Upper lobe of right lung (tissue), 1 donor: ENCODE measurements around the gene SMC6. TPM values are rescaled to one million over a fixed set of nuclear protein-coding genes. Genes with fewer than 3 reads are reported as not detected.

Experiments used
- ATAC-seq: fragments of 200-7000 bp; cut with Tn5 transposase; one replicate; pipeline ENCODE4 v1.9.1; 2020; ENCODE audit warnings: mild to moderate bottlenecking, moderate library complexity
- DNase-seq: peaks from one replicate; pipeline ENCODE4 v3.0.0-alpha.2; 2020
- H3K27ac ChIP-seq: fragments of 200-600 bp; one replicate; pipeline ENCODE4 v1.8.0; 2022
- H3K27me3 ChIP-seq: fragments of 200-600 bp; one replicate; pipeline ENCODE4 v1.8.0; 2022; ENCODE audit warnings: mild to moderate bottlenecking
- H3K36me3 ChIP-seq: fragments of 200-600 bp; one replicate; pipeline ENCODE4 v1.8.0; 2022
- H3K4me1 ChIP-seq: fragments of 200-600 bp; one replicate; pipeline ENCODE4 v1.8.0; 2022
- H3K4me3 ChIP-seq: fragments of 200-600 bp; one replicate; pipeline ENCODE4 v1.8.0; 2022; ENCODE audit warnings: mild to moderate bottlenecking
- H3K9me3 ChIP-seq: fragments of 200-600 bp; one replicate; pipeline ENCODE4 v1.8.0; 2022
- intact Hi-C: fragments of 100-400 bp; cut with DNase I; formaldehyde crosslinking; loops from one replicate; pipeline ENCODE4 v1.11.0; 2022
- total RNA-seq: library from RNA; stranded (reverse); fragmentation: NEBNext Ultra II Directional; extraction: Animal tissue kit (Norgen Biotek cat#: 25700); gene quantifications from one replicate; pipeline ENCODE4 v1.2.1, GENCODE V29; 2021
- TF ChIP-seq, protein P1 (sequence below): fragments of 200-600 bp; IDR thresholded peaks from one replicate; pipeline ENCODE4 v1.8.0; 2022; ENCODE audit warnings: antibody characterized with exemption
- donor health status: DM: no; HTN: yes; CAD: no; lungs with severe emphysema.

The SMC6 gene
- total RNA-seq, 1 donor from 2014 or later: 16.0 TPM

DNA sequence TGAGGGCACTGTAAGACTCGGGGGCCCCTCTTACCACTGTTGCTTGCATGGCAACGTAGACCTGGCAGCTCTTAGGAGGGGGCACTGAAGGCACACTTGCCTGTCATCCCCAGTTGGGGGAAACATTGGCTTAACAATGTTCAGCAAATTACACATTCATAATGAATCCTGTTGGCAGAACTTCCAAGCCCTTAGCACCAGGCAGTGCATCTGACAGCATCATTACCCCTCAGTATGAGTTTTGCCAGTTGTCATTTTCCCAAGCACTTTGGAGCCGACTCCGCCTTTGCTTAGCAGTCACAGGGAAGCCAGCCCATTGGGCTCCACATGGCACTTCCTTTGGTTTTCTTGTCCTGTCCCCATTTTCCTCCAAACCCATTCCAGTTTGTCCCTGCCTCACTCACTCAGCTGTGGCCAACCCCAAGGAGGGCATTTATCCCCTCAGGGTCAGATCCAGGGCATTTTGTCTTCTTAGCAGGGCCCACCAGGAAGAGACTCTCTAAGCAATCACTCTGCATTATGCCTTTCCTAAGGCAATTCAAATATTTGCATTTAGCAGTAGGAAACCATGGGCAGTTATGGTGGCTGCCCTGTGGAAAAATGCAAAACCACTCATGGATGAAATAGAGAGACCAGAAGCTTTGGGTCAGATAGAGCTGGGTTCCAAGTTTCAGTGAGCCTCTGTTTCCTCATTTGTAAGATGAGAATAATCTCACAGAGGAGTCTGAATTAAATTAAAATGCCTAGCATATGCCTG is 139.3 kb downstream of the SMC6 start:
- Histone ChIP-seq H3K27me3 (no peaks in the 10 kb centered on the region), H3K27ac (no peak overlapping the region), H3K4me1 (no peaks in the 10 kb centered on the region), H3K36me3 (no peaks in the 10 kb centered on the region), H3K9me3 (no peaks in the 10 kb centered on the region), H3K4me3 (no peak overlapping the region)
- TF ChIP-seq, protein P1, sequence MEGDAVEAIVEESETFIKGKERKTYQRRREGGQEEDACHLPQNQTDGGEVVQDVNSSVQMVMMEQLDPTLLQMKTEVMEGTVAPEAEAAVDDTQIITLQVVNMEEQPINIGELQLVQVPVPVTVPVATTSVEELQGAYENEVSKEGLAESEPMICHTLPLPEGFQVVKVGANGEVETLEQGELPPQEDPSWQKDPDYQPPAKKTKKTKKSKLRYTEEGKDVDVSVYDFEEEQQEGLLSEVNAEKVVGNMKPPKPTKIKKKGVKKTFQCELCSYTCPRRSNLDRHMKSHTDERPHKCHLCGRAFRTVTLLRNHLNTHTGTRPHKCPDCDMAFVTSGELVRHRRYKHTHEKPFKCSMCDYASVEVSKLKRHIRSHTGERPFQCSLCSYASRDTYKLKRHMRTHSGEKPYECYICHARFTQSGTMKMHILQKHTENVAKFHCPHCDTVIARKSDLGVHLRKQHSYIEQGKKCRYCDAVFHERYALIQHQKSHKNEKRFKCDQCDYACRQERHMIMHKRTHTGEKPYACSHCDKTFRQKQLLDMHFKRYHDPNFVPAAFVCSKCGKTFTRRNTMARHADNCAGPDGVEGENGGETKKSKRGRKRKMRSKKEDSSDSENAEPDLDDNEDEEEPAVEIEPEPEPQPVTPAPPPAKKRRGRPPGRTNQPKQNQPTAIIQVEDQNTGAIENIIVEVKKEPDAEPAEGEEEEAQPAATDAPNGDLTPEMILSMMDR: no peak
- ATAC-seq (no peak), DNase-seq (no peak)
- intact Hi-C loops: no loop called here

Other genes with a start within 250 kb of the SMC6 start
- gene RAD51AP2, start 235.4 kb downstream of the SMC6 start, total RNA-seq: not detected
- gene VSNL1, start 213.1 kb downstream of the SMC6 start, total RNA-seq: 1.2 TPM
- gene GEN1, start 328 bp upstream of the SMC6 start, total RNA-seq: 7.0 TPM
- gene MSGN1, start 62.6 kb upstream of the SMC6 start, total RNA-seq: not detected
- 47.8 TPM for gene KCNS3, start 124.9 kb upstream of the SMC6 start, total RNA-seq